ENCODE data around the gene ZNF182. TPM values are rescaled to one million over a fixed set of nuclear protein-coding genes. Genes with fewer than 3 reads are reported as not detected.

ZNF182 gene
- total and polyA plus RNA-seq, 2 of the 13 experiments (the other 11 are each of a cell fraction or from before 2014, with no cell fraction given) = 2.1 to 4.5 TPM

DNA sequence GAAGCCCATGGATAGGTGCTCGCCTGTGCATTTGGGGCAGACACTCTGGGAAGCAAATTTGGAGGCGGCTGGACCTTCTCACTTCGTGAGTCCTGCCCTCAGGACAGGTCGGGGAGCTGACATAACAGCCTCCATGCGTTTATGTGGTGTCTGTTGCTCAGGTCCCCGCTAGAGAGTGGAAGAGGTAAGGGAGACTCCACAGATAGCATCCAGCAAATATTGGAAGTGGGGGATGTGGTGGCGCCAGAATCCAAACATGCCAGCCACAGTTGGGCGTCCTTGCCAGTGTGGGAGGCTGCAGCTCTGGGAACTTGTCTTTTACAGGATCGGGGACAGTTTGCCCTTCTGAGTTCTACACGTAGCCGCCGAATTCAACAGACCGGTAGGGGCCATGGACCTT is 47.8 kb downstream of the ZNF182 start:
- CTCF ChIA-PET (ENCODE audit: low intra/inter-chr PET ratio, low total read pairs) = no interaction called here
- Histone ChIP-seq H3K4me3 (replicated peaks in 1 of 3; ENCODE audit: insufficient read depth in 1 of 3, low read depth in 2 of 3, low read length in 3 of 3) (no peak overlapping the region), H4K20me1 (ENCODE audit: insufficient read depth, low read length) (no peaks in the 10 kb centered on the region), H3K27ac (ENCODE audit: extremely low read length, insufficient read depth, low read length) (no peak overlapping the region), H3K4me2 (ENCODE audit: low read depth, low read length) (no peak overlapping the region), H3K9ac (ENCODE audit: insufficient read depth, low read depth, low read length) (no peak overlapping the region), H2AFZ (ENCODE audit: low read length) (no peak overlapping the region), H3K79me2 (ENCODE audit: insufficient read depth, low read length) (no peaks in the 10 kb centered on the region), H3K36me3 (replicated peaks in 1 of 2; ENCODE audit: control insufficient read depth in 1 of 2, insufficient read depth in 2 of 2, low read length in 2 of 2) (no peaks in the 10 kb centered on the region), H3K9me3 (ENCODE audit: low read length) (peaks cover 9% of the 10 kb centered on the region; the same call in 1 of the 2 replicates), H3K27me3 (ENCODE audit: control insufficient read depth in 1 of 2, insufficient read depth in 2 of 2, low read length in 2 of 2) (no peaks in the 10 kb centered on the region), H3K4me1 (ENCODE audit: insufficient read depth, low read length) (peaks cover 9% of the 10 kb centered on the region)
- intact Hi-C loops (cut with micrococcal nuclease; ENCODE audit: unreplicated experiment) (no loop called here), in situ Hi-C loops (cut with HindIII; ENCODE audit: extremely low pct_ligation_motif_present, low pct_unique_long_range_greater_than_20kb) (no loop called here)
- DNase-seq (ENCODE audit: low spot score) = no peak
- POLR2A ChIA-PET = no interaction called here
- no peak for FAIRE-seq
- BruUV-seq (replicated peaks) = no TSS peak
- no peak for TF ChIP-seq KLF11 (CRISPR knock-in tag; IDR thresholded peaks at IDR 0.05)
- TF ChIP-seq IKZF4 (CRISPR knock-in tag; IDR thresholded peaks at IDR 0.05; ENCODE audit: borderline replicate concordance, low read depth, not compliant biosample characterization) = no peak
- TF ChIP-seq, protein P1, sequence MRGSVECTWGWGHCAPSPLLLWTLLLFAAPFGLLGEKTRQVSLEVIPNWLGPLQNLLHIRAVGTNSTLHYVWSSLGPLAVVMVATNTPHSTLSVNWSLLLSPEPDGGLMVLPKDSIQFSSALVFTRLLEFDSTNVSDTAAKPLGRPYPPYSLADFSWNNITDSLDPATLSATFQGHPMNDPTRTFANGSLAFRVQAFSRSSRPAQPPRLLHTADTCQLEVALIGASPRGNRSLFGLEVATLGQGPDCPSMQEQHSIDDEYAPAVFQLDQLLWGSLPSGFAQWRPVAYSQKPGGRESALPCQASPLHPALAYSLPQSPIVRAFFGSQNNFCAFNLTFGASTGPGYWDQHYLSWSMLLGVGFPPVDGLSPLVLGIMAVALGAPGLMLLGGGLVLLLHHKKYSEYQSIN (CRISPR knock-in tag; IDR thresholded peaks at IDR 0.05; ENCODE audit: borderline replicate concordance) = no peak
- TF ChIP-seq FOXA1 (IDR thresholded peaks at IDR 0.05) = no peak
- no peak for TF ChIP-seq FOXA1 (CRISPR knock-in tag; IDR thresholded peaks at IDR 0.05)
- TF ChIP-seq NFIC (IDR thresholded peaks at IDR 0.05; ENCODE audit: low read length) = no peak
- TF ChIP-seq HNRNPUL1 (IDR thresholded peaks at IDR 0.05; ENCODE audit: low read depth, low read length) = no peak
- no peak for TF ChIP-seq KLF9 (CRISPR knock-in tag; IDR thresholded peaks at IDR 0.05; ENCODE audit: low read depth)
- no peak for TF ChIP-seq GPN1 (CRISPR knock-in tag; IDR thresholded peaks at IDR 0.05; ENCODE audit: borderline replicate concordance)
- TF ChIP-seq RELA (CRISPR knock-in tag; IDR thresholded peaks at IDR 0.05) = no peak
- no peak for TF ChIP-seq KDM6A (CRISPR knock-in tag; IDR thresholded peaks at IDR 0.05; ENCODE audit: low read depth)
- WGBS (ENCODE audit: low lambda C conversion rate) = 75% methylated on average over 5 of the region's 13 CpGs
- ATAC-seq = no peak
